ENCODE measurements around the gene ROR2.

Gene ROR2

GRCh38 chr9:91746904-91747303 is 203.1 kb downstream of the ROR2 start:
- DNase-seq (ENCODE audit: insufficient read length), result no peak
- TF ChIP-seq POLR2A (IDR thresholded peaks at IDR 0.05; ENCODE audit: low read depth, low read length) (no peak), TAF1 (IDR thresholded peaks at IDR 0.05; ENCODE audit: borderline replicate concordance, low read depth, low read length) (no peak), POLR2AphosphoS5 (IDR thresholded peaks at IDR 0.05; ENCODE audit: low read depth, low read length) (no peak)
- no peak for FAIRE-seq

GRCh38 chr9:91746357-91746756 is 203.7 kb downstream of the ROR2 start:
- FAIRE-seq, result no peak
- no peak for TF ChIP-seq TAF1 (IDR thresholded peaks at IDR 0.05; ENCODE audit: borderline replicate concordance, low read depth, low read length)
- no peak for TF ChIP-seq POLR2AphosphoS5 (IDR thresholded peaks at IDR 0.05; ENCODE audit: low read depth, low read length)
- no peak for TF ChIP-seq POLR2A (IDR thresholded peaks at IDR 0.05; ENCODE audit: low read depth, low read length)
- no peak for DNase-seq (ENCODE audit: insufficient read length)

GRCh38 chr9:91744114-91744513 is 205.9 kb downstream of the ROR2 start:
- DNase-seq (ENCODE audit: insufficient read length) (no peak), FAIRE-seq (no peak)
- no peak for TF ChIP-seq POLR2AphosphoS5 (IDR thresholded peaks at IDR 0.05; ENCODE audit: low read depth, low read length)
- TF ChIP-seq POLR2A (IDR thresholded peaks at IDR 0.05; ENCODE audit: low read depth, low read length), result no peak
- no peak for TF ChIP-seq TAF1 (IDR thresholded peaks at IDR 0.05; ENCODE audit: borderline replicate concordance, low read depth, low read length)

GRCh38 chr9:91741522-91741921 is 208.5 kb downstream of the ROR2 start:
- TF ChIP-seq POLR2A (IDR thresholded peaks at IDR 0.05; ENCODE audit: low read depth, low read length) (no peak), POLR2AphosphoS5 (IDR thresholded peaks at IDR 0.05; ENCODE audit: low read depth, low read length) (no peak), TAF1 (IDR thresholded peaks at IDR 0.05; ENCODE audit: borderline replicate concordance, low read depth, low read length) (no peak)
- FAIRE-seq, result no peak
- DNase-seq (ENCODE audit: insufficient read length), result no peak

GRCh38 chr9:91740701-91741100 is 209.3 kb downstream of the ROR2 start:
- FAIRE-seq, result no peak
- DNase-seq (ENCODE audit: insufficient read length), result no peak
- TF ChIP-seq POLR2A (IDR thresholded peaks at IDR 0.05; ENCODE audit: low read depth, low read length) (no peak), TAF1 (IDR thresholded peaks at IDR 0.05; ENCODE audit: borderline replicate concordance, low read depth, low read length) (no peak)

- no peak for DNase-seq (ENCODE audit: insufficient read length)
- TF ChIP-seq POLR2A (IDR thresholded peaks at IDR 0.05; ENCODE audit: low read depth, low read length), result no peak
- TF ChIP-seq POLR2AphosphoS5 (IDR thresholded peaks at IDR 0.05; ENCODE audit: low read depth, low read length), result no peak
- FAIRE-seq, result no peak
Measured at GRCh38 chr9:91736898-91737601, 213.0 kb downstream of the ROR2 start.

GRCh38 chr9:91736311-91736710 is 213.7 kb downstream of the ROR2 start:
- FAIRE-seq (no peak), DNase-seq (ENCODE audit: insufficient read length) (no peak)
- TF ChIP-seq POLR2AphosphoS5 (IDR thresholded peaks at IDR 0.05; ENCODE audit: low read depth, low read length) (no peak), TAF1 (IDR thresholded peaks at IDR 0.05; ENCODE audit: borderline replicate concordance, low read depth, low read length) (no peak), POLR2A (IDR thresholded peaks at IDR 0.05; ENCODE audit: low read depth, low read length) (no peak)

- DNase-seq (ENCODE audit: insufficient read length) (no peak), FAIRE-seq (no peak)
- TF ChIP-seq POLR2A (IDR thresholded peaks at IDR 0.05; ENCODE audit: low read depth, low read length) (no peak), POLR2AphosphoS5 (IDR thresholded peaks at IDR 0.05; ENCODE audit: low read depth, low read length) (no peak), TAF1 (IDR thresholded peaks at IDR 0.05; ENCODE audit: borderline replicate concordance, low read depth, low read length) (no peak)
Measured at GRCh38 chr9:91735049-91735448, 215.0 kb downstream of the ROR2 start.

GRCh38 chr9:91734371-91734981 is 215.6 kb downstream of the ROR2 start:
- TF ChIP-seq POLR2A (IDR thresholded peaks at IDR 0.05; ENCODE audit: low read depth, low read length) (no peak), TAF1 (IDR thresholded peaks at IDR 0.05; ENCODE audit: borderline replicate concordance, low read depth, low read length) (no peak), POLR2AphosphoS5 (IDR thresholded peaks at IDR 0.05; ENCODE audit: low read depth, low read length) (no peak)
- DNase-seq (ENCODE audit: insufficient read length) (peak; percentile 58), FAIRE-seq (peak; percentile 83)

- FAIRE-seq (no peak), DNase-seq (ENCODE audit: insufficient read length) (no peak)
Measured at GRCh38 chr9:91733006-91733624, 216.9 kb downstream of the ROR2 start.

GRCh38 chr9:91732187-91733005 is 217.6 kb downstream of the ROR2 start:
- peak; percentile 36 for FAIRE-seq
- no peak for DNase-seq (ENCODE audit: insufficient read length)
- TF ChIP-seq POLR2A (IDR thresholded peaks at IDR 0.05; ENCODE audit: low read depth, low read length) (no peak), TAF1 (IDR thresholded peaks at IDR 0.05; ENCODE audit: borderline replicate concordance, low read depth, low read length) (no peak), POLR2AphosphoS5 (IDR thresholded peaks at IDR 0.05; ENCODE audit: low read depth, low read length) (no peak)

More at GRCh38 chr9:91733006-91733624, 216.9 kb downstream of the ROR2 start:
- TF ChIP-seq POLR2A (IDR thresholded peaks at IDR 0.05; ENCODE audit: low read depth, low read length) (no peak), POLR2AphosphoS5 (IDR thresholded peaks at IDR 0.05; ENCODE audit: low read depth, low read length) (no peak), TAF1 (IDR thresholded peaks at IDR 0.05; ENCODE audit: borderline replicate concordance, low read depth, low read length) (no peak)

All from GM12892 (cell line).